NK-92 treated with Interleukin-12 subunit alpha and Interleukin-12 subunit beta, amount 100 ng/mL, for 24 hours (cell line): ENCODE results near the gene PCMTD2.

ENCODE experiments used
- DNase-seq: peaks from one replicate; lab custom pipeline; 2025; lab: John Stamatoyannopoulos, UW

PCMTD2 gene

DNA sequence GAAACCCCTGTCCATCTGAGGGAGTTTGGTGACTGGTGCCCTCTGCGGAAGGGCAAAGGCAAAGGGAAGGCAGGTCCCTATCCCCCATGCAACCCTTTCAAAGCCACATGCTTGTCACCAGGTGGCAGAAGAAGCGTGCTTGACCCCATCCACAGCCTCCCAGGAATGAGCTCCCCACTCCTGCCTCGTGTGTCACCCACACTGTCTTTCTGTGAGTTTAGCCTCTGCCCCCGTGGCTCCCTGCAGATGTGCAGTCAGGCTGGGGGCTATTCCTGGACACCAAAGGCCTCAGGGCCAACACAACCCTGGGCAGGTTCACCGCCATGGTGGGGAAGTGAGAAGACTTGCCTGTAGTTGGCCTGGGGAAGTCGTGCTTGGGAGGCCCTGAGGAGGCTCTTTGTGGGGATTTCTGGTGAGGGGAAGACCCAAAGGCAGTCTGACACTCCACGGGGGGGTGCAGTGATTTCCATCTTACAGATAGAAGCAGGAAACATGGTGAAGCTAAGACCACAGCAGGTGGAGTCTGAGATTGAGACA lies 16.6 kb upstream of the PCMTD2 start:
- DNase-seq: no peak

DNA sequence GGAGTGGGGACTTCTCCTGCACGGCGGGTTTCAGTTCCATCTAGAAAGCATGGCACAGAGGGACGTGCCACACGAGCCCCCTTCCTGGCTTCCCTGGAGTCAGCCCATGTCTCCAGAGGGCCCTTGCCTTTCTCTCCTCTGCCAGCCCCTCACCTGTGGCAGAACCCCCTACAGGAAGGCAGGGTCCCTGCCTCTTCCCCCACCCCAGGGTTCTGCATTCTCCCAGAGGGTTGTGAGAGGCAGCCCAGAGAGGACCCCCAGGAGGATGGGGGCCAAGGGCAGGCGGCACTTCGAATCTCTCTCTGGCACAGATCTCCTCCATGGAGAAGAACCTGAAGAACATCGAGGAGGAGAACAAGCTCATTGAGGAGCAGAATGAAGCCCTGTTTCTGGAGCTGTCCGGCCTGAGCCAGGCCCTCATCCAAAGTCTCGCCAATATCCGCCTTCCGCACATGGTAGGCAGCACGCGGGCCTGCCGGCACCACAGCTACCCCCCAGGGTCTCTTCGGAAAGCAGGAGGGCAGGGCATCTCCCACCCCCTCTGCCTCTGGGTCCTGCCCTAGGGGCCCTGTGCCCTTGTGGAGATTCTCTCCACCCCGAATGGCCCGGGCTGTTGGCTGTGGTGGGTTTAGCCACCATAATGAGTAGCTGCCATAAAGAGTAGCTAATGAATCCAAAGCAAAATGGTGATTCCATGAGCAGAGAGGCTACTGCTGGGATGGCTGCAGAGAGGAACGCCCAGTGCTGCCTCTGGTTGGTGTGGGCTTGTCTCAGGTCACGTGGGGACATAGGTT lies 15.9 kb upstream of the PCMTD2 start:
- DNase-seq: no peak

DNA sequence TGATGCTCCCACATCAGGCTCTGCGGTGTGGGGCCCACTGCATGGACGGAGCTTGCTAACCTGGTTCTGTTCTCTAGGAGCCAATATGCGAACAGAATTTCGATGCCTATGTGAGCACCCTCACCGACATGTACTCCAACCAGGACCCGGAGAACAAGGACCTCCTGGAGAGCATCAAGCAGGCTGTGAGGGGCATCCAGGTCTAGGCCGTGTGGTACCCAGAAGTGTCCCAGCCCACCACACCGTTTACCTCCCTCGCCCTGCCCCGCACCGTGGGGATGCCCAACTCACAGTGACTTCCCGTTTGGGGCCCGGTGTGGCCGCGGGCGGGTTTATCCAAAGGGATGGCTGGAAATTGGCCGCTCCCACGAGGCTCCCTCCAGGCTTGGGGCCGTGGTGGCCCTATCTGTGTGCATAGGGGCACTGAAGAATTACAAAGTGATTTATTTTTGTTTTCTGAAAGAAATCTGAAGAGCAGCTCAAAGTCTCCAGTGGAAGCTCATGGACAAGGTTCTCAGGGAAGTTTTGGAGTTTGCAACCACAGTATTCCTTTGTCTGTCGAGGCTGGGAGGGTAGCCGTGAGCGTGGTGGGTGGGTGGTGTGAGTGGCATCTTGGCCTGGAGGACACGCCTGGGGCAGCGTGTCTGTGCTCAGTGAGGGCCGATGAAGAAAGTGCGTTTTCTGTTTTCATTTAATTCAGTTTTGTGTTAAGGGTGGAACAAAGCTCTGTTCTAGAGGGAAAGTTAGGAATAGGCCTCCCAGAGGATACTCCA lies 15.1 kb upstream of the PCMTD2 start:
- DNase-seq: no peak

- no peak for DNase-seq
Measured at GRCh38 chr20:64241061-64241460, 14.5 kb upstream of the PCMTD2 start.

GRCh38 chr20:64242003-64242796 lies 13.3 kb upstream of the PCMTD2 start:
- no peak for DNase-seq

DNA sequence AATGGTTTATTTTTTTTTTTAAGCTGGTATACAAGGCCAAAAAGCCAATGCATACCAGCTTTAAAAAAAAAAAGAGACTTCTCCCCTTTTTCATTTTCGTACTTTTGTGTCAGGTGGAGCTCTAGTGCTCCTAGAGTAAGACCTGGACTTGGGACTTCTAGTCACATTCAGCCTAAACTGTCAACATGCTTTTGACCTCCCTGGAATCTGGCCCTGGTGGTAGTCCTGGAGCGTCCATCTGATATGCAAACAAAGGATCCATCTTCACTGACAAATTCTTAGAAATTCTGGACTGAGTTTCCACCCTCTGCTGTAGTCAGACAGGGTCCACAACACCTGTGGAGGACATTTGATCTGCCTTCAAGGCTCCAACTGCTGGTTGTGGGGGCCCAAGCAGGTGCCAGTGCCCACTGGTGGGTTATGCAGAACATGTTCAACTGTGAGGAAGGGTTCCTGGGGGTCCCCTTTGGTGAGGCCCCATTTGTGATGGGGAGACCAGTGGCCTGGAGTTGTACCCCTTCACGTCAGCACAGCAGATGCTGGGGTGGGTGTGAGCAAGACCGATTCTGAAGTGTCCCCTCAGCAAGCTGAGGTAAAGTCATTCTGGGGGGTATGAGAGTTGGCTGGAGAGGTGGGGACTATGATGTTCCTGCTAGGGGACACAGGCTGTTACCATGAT lies 12.6 kb upstream of the PCMTD2 start:
- DNase-seq: no peak

GRCh38 chr20:64244281-64244805 lies 11.2 kb upstream of the PCMTD2 start:
- no peak for DNase-seq

- DNase-seq: no peak
Measured at GRCh38 chr20:64244870-64245603, 10.5 kb upstream of the PCMTD2 start.

- no peak for DNase-seq
Measured at GRCh38 chr20:64245746-64246595, 9.6 kb upstream of the PCMTD2 start.

DNA sequence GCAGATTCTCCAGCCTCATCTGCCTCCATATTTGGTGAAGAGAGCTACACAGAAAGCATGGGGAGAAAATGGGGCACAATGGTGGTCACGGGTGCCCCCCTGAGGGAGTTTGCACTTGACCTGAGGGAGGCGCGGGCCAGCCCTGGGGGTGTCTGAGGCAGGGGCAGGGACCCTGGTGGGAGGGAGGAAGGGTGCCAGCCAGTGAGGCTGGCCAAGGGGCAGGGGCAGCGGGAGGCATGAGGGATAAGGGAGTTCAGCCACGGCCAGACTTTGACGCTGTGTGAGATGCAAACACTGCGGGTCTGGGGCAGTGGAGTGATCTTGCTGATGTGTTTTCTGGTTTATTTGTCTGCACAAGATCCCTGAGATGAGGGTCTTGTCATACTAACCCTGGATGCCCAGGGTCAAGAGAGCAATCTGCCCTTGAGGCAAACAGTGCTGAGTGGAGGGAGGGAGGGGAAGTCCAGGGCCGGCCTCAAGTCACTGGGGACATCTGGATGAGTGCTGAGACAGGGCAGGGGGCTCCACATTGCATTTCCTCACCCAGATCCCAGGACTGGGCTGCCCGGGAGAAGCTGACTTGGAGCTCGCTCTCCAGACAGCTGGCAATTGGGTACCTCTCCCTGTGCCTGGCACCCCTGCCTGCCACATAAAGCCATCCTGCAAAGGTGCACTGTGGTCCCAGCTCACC lies 8.8 kb upstream of the PCMTD2 start:
- DNase-seq: no peak

GRCh38 chr20:64247307-64247618 lies 8.3 kb upstream of the PCMTD2 start:
- no peak for DNase-seq

DNA sequence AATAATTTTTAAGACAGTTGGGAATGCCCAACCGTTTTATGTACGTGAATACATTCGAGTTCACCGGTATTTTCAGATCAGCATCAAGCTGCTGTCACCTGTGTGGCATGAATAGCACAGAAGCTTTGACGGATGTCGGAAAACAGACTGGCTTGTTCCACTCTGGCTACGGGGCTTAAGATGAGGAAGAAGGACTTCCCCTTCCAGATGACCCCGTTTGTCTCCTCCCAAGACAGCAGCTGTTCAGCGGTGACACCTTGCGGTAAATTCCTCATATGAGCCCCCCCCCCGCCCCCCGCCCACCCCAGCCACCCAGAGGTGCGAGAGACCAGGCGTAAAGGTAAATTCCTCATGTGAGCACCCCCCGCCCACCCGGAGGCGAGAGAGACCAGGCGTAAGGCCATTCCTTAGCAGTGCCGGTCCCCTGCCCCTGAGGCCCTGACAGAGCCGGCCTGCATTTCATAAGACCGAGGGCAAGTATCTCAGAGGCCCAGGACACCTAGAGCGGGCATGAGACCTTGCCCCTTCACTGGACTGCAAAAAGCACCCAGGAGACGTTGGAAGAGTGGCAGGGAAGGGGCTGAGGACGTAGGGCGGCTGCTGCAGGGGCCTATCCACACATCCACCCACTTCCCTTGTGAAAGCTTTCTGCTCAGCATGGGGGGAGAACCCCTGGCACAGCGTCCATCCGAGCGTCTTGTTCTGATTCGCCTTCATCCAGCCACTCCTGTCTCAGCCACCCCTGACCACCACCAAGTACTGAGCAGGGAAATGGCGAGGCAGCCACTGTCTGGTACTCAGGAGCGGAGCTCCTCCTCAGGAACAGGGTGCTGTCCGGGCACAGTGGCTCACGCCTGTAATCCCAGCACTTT lies 7.3 kb upstream of the PCMTD2 start:
- no peak for DNase-seq

- DNase-seq: no peak
Measured at GRCh38 chr20:64250027-64250426, 5.5 kb upstream of the PCMTD2 start.

- no peak for DNase-seq
Measured at GRCh38 chr20:64253000-64253383, 2.6 kb upstream of the PCMTD2 start.

DNA sequence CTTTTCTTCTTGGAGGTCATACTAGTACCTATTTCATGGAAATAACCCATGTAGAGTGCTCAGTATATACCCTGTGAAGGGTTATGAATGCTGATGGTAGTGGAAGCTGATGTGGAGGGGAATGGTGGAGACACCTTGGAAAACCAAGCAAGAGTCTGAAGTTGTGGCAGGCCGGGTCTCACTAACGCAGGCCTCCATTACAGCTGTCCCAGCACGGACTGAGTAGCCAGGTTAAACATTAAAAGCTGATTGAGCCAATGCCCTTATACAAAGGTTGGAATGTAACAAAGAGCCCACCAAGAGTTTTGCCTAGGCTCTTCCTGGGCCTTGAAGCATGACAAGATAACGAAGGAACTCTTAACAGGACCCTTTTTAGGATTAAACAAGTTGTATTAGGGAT lies 2.1 kb upstream of the PCMTD2 start:
- DNase-seq: no peak

GRCh38 chr20:64254156-64254555 lies 1.4 kb upstream of the PCMTD2 start:
- no peak for DNase-seq

DNA sequence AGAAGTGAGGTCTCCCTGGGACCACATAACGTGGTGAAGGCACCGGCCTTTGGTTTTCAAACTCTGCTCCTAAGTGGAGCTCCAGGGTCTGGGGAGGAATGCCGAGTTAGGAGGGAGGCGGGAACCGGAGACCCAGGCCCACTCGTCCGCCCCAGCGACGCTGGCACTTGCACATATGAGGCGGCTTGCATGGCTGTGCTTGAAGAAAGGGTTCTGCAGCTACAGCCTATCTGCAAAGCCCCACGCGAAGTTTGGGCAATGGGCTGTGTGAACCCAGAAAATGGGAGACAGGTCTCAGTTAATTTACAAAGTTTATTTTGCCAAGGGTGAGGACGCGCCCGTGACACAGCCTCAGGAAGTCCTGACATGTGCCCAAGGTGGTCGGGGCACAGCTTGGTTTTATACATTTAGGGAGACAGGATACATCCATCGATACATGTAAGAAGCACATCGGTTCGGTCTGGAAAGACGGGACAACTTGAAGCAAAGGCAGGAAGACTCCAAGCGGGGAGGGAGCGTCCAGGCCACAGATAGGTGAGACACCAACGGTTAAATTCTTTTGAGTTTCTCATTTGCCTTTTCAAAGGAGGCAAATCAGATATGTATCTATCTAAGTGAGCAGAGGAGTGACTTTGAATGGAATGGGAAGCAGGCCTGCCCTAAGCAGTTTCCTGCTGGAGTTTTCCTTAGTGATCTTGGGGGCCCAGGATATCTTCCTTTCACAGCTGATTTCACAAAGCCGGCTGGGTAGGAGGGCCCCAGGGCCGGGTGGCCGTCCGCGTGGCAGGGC lies 782 bp upstream of the PCMTD2 start:
- DNase-seq: no peak
